GM23248 (cell line): ENCODE data around the gene LCN15. TPM values are rescaled to one million over a fixed set of nuclear protein-coding genes. Genes with fewer than 3 reads are reported as not detected.
A peak's percentile ranks its signal among the peaks of the same experiment; 100 is the strongest.
"Not testable (repeated sequence)": the region's sequence is repeated elsewhere in the genome, so short reads cannot be mapped to it uniquely, and the experiment has no call there.

Source experiments
- DNase-seq: peaks from one replicate; pipeline ENCODE4 v3.0.0-alpha.2; 2015
- H2AFZ ChIP-seq: fragments of 200-600 bp; sonication (generic); 2 replicates; pipeline ENCODE4 v1.6.1; 2016; ENCODE audit warnings: antibody characterized with exemption
- H3F3A ChIP-seq: fragments of 200-600 bp; sonication (generic); 2 replicates; pipeline ENCODE4 v1.6.1; 2016; ENCODE audit warnings: mild to moderate bottlenecking, antibody characterized with exemption, mixed run types; ENCODE audit not compliant: insufficient read depth
- H3K27ac ChIP-seq: fragments of 200-600 bp; sonication (generic); 2 replicates; pipeline ENCODE4 v1.5.1; 2016; ENCODE audit warnings: mild to moderate bottlenecking
- H3K27me3 ChIP-seq: fragments of 200-600 bp; sonication (generic); replicated peaks from 2 replicates; pipeline ENCODE4 v1.6.1; 2016; ENCODE audit warnings: mild to moderate bottlenecking; ENCODE audit not compliant: insufficient read depth
- H3K36me3 ChIP-seq: fragments of 200-600 bp; sonication (generic); 2 replicates; pipeline ENCODE4 v1.6.1; 2016; ENCODE audit warnings: low read depth, mild to moderate bottlenecking
- H3K4me1 ChIP-seq: fragments of 200-600 bp; sonication (generic); 2 replicates; pipeline ENCODE4 v1.6.1; 2016; ENCODE audit warnings: mild to moderate bottlenecking; ENCODE audit not compliant: insufficient read depth
- H3K4me2 ChIP-seq: fragments of 200-600 bp; sonication (generic); one replicate; pipeline ENCODE4 v1.6.1; 2016; ENCODE audit warnings: mild to moderate bottlenecking; ENCODE audit not compliant: unreplicated experiment
- H3K4me3 ChIP-seq: fragments of 200-600 bp; sonication (generic); 2 replicates; pipeline ENCODE4 v1.5.1; 2016; ENCODE audit warnings: mild to moderate bottlenecking
- H3K79me2 ChIP-seq: fragments of 200-600 bp; sonication (generic); 2 replicates; pipeline ENCODE4 v1.6.1; 2016; ENCODE audit warnings: mild to moderate bottlenecking; ENCODE audit not compliant: insufficient read depth
- H3K9ac ChIP-seq: fragments of 200-600 bp; sonication (generic); 2 replicates; pipeline ENCODE4 v1.6.1; 2016; ENCODE audit warnings: mild to moderate bottlenecking
- H3K9me2 ChIP-seq: fragments of 200-600 bp; sonication (generic); 2 replicates; pipeline ENCODE4 v1.6.1; 2016; ENCODE audit warnings: mixed run types, mild to moderate bottlenecking, moderate library complexity; ENCODE audit not compliant: insufficient read depth
- H3K9me3 ChIP-seq: fragments of 200-600 bp; sonication (generic); one replicate; pipeline ENCODE4 v1.6.1; 2017; ENCODE audit warnings: low read depth
- H4K20me1 ChIP-seq: fragments of 200-600 bp; sonication (generic); 2 replicates; pipeline ENCODE4 v1.6.0; 2016; ENCODE audit not compliant: insufficient read depth
- EZH2 ChIP-seq: fragments of 200-600 bp; sonication (generic); IDR thresholded peaks from 2 replicates; pipeline ENCODE4 v1.6.1; 2018; ENCODE audit warnings: antibody characterized with exemption, mild to moderate bottlenecking; ENCODE audit not compliant: insufficient read depth, poor library complexity, severe bottlenecking
- EZH2phosphoT487 ChIP-seq: fragments of 200-600 bp; sonication (generic); IDR thresholded peaks from 2 replicates; pipeline ENCODE4 v1.6.1; 2018; ENCODE audit warnings: antibody characterized with exemption, moderate library complexity, mild to moderate bottlenecking, low read depth; ENCODE audit not compliant: insufficient read depth
- WGBS, 2 experiments: methylation state at CpG; one replicate each; pipeline ENCODE4 v1.1.6; 2015 to 2017; ENCODE audit warnings: low lambda C conversion rate in 2 of 2, low coverage in 1 of 2; ENCODE audit errors: missing lambda C conversion rate in 2 of 2; 5-methylcytosine and 5-hydroxymethylcytosine counted together
- in situ Hi-C: fragments of 300-500 bp; cut with MboI; formaldehyde crosslinking; loops from 2 replicates; pipeline ENCODE4 v1.15.0; 2020
- polyA plus RNA-seq: library from polyadenylated mRNA; unstranded; fragments of >200 nt; fragmentation: Nextera tagmentation; extraction: Ambion mirVana; gene quantifications from 2 replicates; pipeline ENCODE4 v1.2.1, GENCODE V29; 2016
- total RNA-seq: library from RNA; depleted of rRNA; stranded (reverse); fragments of >200 nt; shearing (Covaris generic); gene quantifications from 2 replicates; pipeline ENCODE4 v1.2.3, GENCODE V29; 2014

The LCN15 gene
- total and polyA plus RNA-seq, 2 experiments from 2014 or later, result not detected

- Histone ChIP-seq H3K4me2 (no peak overlapping the region), H3K9me3 (no peaks in the 10 kb centered on the region), H3K4me1 (no peaks in the 10 kb centered on the region), H4K20me1 (no peaks in the 10 kb centered on the region), H3K36me3 (no peaks in the 10 kb centered on the region), H3K4me3 (no peak overlapping the region), H3K9ac (no peak overlapping the region), H3K79me2 (no peaks in the 10 kb centered on the region), H3K9me2 (no peaks in the 10 kb centered on the region), H3K27ac (no peak overlapping the region), H2AFZ (no peak overlapping the region), H3K27me3 (peaks cover 8% of the 10 kb centered on the region; the same call in 1 of the 2 replicates), H3F3A (no peaks in the 10 kb centered on the region)
- WGBS, 2 experiments, result 76 to 80% methylated on average over 12 to 14 of the region's 14 CpGs
- DNase-seq, result no peak
- TF ChIP-seq EZH2, result no peak
- no peak for TF ChIP-seq EZH2phosphoT487
- in situ Hi-C loops, result no loop called here
Measured at GRCh38 chr9:136763649-136764035, 676 bp downstream of the LCN15 start.

GRCh38 chr9:136762915-136763648 lies 1.2 kb downstream of the LCN15 start:
- Histone ChIP-seq H3K4me2 (no peak overlapping the region), H3K79me2 (no peaks in the 10 kb centered on the region), H2AFZ (no peak overlapping the region), H3K9me3 (no peaks in the 10 kb centered on the region), H4K20me1 (no peaks in the 10 kb centered on the region), H3K9ac (no peak overlapping the region), H3K4me3 (no peak overlapping the region), H3K36me3 (no peaks in the 10 kb centered on the region), H3F3A (no peaks in the 10 kb centered on the region), H3K9me2 (no peaks in the 10 kb centered on the region), H3K27ac (no peak overlapping the region), H3K4me1 (no peaks in the 10 kb centered on the region), H3K27me3 (peaks cover 6% of the 10 kb centered on the region; the same call in 1 of the 2 replicates)
- TF ChIP-seq EZH2, result no peak
- no peak for TF ChIP-seq EZH2phosphoT487
- DNase-seq, result peak; percentile 40
- 13 to 14% methylated on average over 23 to 37 of the region's 37 CpGs for WGBS, 2 experiments
- in situ Hi-C loops, result no loop called here

- no peaks in the 10 kb centered on the region for H3K4me1 ChIP-seq
- no peak for DNase-seq
- H3K27ac ChIP-seq, result no peak overlapping the region
- H3K36me3 ChIP-seq, result no peaks in the 10 kb centered on the region
- no peak overlapping the region for H3K4me3 ChIP-seq
- H3K79me2 ChIP-seq, result no peaks in the 10 kb centered on the region
- H3F3A ChIP-seq, result no peaks in the 10 kb centered on the region
- H3K9me3 ChIP-seq, result no peaks in the 10 kb centered on the region
- H3K27me3 ChIP-seq, result no peaks in the 10 kb centered on the region
- TF ChIP-seq EZH2phosphoT487 (no peak), EZH2 (no peak)
- no peaks in the 10 kb centered on the region for H4K20me1 ChIP-seq
- H3K4me2 ChIP-seq, result no peak overlapping the region
- no peak overlapping the region for H2AFZ ChIP-seq
- H3K9me2 ChIP-seq, result no peaks in the 10 kb centered on the region
- in situ Hi-C loops, result no loop called here
- WGBS, 2 experiments, result 72 to 82% methylated on average over 14 to 17 of the region's 17 CpGs
- no peak overlapping the region for H3K9ac ChIP-seq
Measured at GRCh38 chr9:136762221-136762691, 2.1 kb downstream of the LCN15 start.

GRCh38 chr9:136761545-136761981 lies 2.8 kb downstream of the LCN15 start:
- H3K4me1 ChIP-seq, result no peaks in the 10 kb centered on the region
- H3K27ac ChIP-seq, result no peak overlapping the region
- no peaks in the 10 kb centered on the region for H3K36me3 ChIP-seq
- no peak overlapping the region for H2AFZ ChIP-seq
- DNase-seq, result no peak
- no peaks in the 10 kb centered on the region for H3K27me3 ChIP-seq
- WGBS, 2 experiments, result 44 to 58% methylated on average over 6 to 13 of the region's 13 CpGs
- no peak overlapping the region for H3K4me3 ChIP-seq
- no peaks in the 10 kb centered on the region for H3F3A ChIP-seq
- in situ Hi-C loops, result no loop called here
- no peaks in the 10 kb centered on the region for H3K9me2 ChIP-seq
- H3K4me2 ChIP-seq, result no peak overlapping the region
- TF ChIP-seq EZH2, result no peak
- TF ChIP-seq EZH2phosphoT487, result no peak
- H3K79me2 ChIP-seq, result no peaks in the 10 kb centered on the region
- H3K9me3 ChIP-seq, result no peaks in the 10 kb centered on the region
- H4K20me1 ChIP-seq, result no peaks in the 10 kb centered on the region
- H3K9ac ChIP-seq, result no peak overlapping the region

GRCh38 chr9:136760834-136761544 lies 3.3 kb downstream of the LCN15 start:
- H3K79me2 ChIP-seq, H3K9me2 ChIP-seq, H3K9ac ChIP-seq, H4K20me1 ChIP-seq, H3F3A ChIP-seq, H3K4me3 ChIP-seq, H3K9me3 ChIP-seq, H3K4me2 ChIP-seq, H3K27me3 ChIP-seq, H3K36me3 ChIP-seq, in situ Hi-C loops, H3K27ac ChIP-seq, H3K4me1 ChIP-seq: not testable (repeated sequence)
- 25 to 28% methylated on average over 21 to 22 of the region's 22 CpGs for whole genome bisulfite sequencing, 2 experiments
- peak; percentile 84 for DNase-seq
- H2AFZ ChIP-seq, result peak overlapping the region; percentile 73
